Body of pancreas (tissue), 4 donors: Measurements from ENCODE around the gene BMP6.

Experiments used
- POLR2A ChIP-seq, 3 donors: fragments of 450-650 bp; IDR thresholded peaks; one replicate each; pipeline ENCODE4 v1.6.1; 2016; ENCODE audit warnings: antibody characterized with exemption in 3 of 3, mild to moderate bottlenecking in 2 of 3
- TF ChIP-seq, protein P1 (sequence below), 7 experiments: fragments of 450-650 bp in 4 of 7; fragments of 200-600 bp in 3 of 7; sonication (generic) in 3 of 7; IDR thresholded peaks; one replicate each; pipeline ENCODE4 v1.5.1; 2016 to 2019; ENCODE audit warnings: antibody characterized with exemption in 7 of 7

DNA sequence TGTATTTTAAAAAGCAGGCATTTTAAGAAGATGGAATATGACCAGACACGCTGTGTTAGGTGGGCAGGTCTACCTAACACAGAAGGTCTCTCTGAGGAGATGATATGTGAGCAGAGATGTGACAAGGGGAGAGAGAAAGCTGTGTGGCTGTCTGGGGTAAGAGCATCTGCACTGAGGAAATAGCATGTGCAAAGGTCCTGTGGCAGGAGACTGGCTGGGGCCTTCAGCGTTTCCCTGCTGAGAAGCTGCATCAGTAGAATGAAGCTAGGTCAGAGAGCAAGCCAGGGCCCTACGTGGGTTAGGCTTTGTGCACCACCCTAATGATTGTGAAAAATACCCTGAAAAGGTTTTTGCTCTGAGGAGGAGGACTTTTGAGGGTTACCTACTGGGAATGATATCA, 97.7 kb downstream of the BMP6 start:
- TF ChIP-seq, protein P1, sequence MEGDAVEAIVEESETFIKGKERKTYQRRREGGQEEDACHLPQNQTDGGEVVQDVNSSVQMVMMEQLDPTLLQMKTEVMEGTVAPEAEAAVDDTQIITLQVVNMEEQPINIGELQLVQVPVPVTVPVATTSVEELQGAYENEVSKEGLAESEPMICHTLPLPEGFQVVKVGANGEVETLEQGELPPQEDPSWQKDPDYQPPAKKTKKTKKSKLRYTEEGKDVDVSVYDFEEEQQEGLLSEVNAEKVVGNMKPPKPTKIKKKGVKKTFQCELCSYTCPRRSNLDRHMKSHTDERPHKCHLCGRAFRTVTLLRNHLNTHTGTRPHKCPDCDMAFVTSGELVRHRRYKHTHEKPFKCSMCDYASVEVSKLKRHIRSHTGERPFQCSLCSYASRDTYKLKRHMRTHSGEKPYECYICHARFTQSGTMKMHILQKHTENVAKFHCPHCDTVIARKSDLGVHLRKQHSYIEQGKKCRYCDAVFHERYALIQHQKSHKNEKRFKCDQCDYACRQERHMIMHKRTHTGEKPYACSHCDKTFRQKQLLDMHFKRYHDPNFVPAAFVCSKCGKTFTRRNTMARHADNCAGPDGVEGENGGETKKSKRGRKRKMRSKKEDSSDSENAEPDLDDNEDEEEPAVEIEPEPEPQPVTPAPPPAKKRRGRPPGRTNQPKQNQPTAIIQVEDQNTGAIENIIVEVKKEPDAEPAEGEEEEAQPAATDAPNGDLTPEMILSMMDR (IDR thresholded peaks at IDR 0.05), result no peak
- TF ChIP-seq POLR2A (IDR thresholded peaks at IDR 0.05), result no peak
